ENCODE data around the gene CISTR.

DNA sequence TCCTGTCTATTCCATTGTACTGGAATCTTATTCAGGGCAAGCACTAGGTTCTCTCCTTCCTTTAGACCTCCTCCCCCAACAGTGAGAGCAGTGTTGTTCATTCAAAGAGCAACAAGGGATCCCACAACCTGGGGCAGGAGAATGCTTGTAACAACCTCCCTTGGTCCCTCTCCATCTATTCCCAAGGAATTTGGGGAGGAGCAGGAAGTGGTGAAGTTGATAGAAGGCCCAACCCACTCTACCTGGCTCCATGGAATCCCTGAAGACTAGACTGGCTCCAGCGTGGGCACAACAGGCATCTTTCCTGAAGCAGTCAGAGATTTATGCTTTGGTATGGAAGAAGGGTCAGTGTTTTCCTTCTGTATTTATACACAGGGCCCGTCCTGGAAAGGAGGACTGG lies 33.4 kb upstream of the CISTR start:
- TF ChIP-seq, protein P1, sequence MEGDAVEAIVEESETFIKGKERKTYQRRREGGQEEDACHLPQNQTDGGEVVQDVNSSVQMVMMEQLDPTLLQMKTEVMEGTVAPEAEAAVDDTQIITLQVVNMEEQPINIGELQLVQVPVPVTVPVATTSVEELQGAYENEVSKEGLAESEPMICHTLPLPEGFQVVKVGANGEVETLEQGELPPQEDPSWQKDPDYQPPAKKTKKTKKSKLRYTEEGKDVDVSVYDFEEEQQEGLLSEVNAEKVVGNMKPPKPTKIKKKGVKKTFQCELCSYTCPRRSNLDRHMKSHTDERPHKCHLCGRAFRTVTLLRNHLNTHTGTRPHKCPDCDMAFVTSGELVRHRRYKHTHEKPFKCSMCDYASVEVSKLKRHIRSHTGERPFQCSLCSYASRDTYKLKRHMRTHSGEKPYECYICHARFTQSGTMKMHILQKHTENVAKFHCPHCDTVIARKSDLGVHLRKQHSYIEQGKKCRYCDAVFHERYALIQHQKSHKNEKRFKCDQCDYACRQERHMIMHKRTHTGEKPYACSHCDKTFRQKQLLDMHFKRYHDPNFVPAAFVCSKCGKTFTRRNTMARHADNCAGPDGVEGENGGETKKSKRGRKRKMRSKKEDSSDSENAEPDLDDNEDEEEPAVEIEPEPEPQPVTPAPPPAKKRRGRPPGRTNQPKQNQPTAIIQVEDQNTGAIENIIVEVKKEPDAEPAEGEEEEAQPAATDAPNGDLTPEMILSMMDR (IDR thresholded peaks at IDR 0.05; ENCODE audit: poor library complexity) = no peak
- TF ChIP-seq EZH2 (IDR thresholded peaks at IDR 0.05; ENCODE audit: borderline replicate concordance) = no peak

All from hepatocyte (in vitro differentiated cells).